ENCODE data around the gene RHOA.
"Not testable (repeated sequence)": the region's sequence is repeated elsewhere in the genome, so short reads cannot be mapped to it uniquely, and the experiment has no call there.

Gene RHOA

GRCh38 chr3:49357443-49358216 is 54.1 kb downstream of the RHOA start:
- peak overlapping the region; percentile 70 for H2BK5ac ChIP-seq (ENCODE audit: low read depth, low read length, poor library complexity)
- H4K8ac ChIP-seq (ENCODE audit: low read depth, low read length), result peak overlapping the region; percentile 51
- peak overlapping the region; percentile 90 for H3K4ac ChIP-seq (ENCODE audit: low read depth, low read length)
- peak overlapping the region; percentile 43 for H3K9ac ChIP-seq (ENCODE audit: low read length)
- DNase-seq, result peak; percentile 79 to 92
- peak overlapping the region; percentile 27 for H2AK5ac ChIP-seq (ENCODE audit: low read length)
- not testable (repeated sequence) for H3K79me2 ChIP-seq (ENCODE audit: control insufficient read depth, insufficient read depth, low read length, poor library complexity); H3K23ac ChIP-seq (ENCODE audit: low read length); H3K27me3 ChIP-seq (ENCODE audit: insufficient read depth, low read length); H2BK12ac ChIP-seq (ENCODE audit: low read length); H3K9me3 ChIP-seq (ENCODE audit: insufficient read depth, low read depth, low read length)
- WGBS (ENCODE audit: extremely low coverage, insufficient coverage, insufficient read length), result no CpG with 5 or more reads among the region's 63 CpGs
- H3K36me3 ChIP-seq (ENCODE audit: control insufficient read depth in 1 of 2, insufficient read depth in 2 of 2, low read length in 2 of 2), result peaks cover 38 to 40% of the 10 kb centered on the region in 2 experiments
- H3K18ac ChIP-seq (ENCODE audit: low read length), result peak overlapping the region; percentile 63
- H2AFZ ChIP-seq (ENCODE audit: insufficient read depth, low read length, poor library complexity), result peak overlapping the region; percentile 26
- peak overlapping the region; percentile 58 for H3K4me2 ChIP-seq (ENCODE audit: low read length)
- peak overlapping the region; percentile 73 for H3K4me3 ChIP-seq (ENCODE audit: low read depth, low read length)
- H4K12ac ChIP-seq (ENCODE audit: low read depth, low read length), result peak overlapping the region; percentile 49
- H3K14ac ChIP-seq (ENCODE audit: low read length), result peak overlapping the region; percentile 82
- H3K4me1 ChIP-seq (ENCODE audit: control insufficient read depth in 1 of 2, insufficient read depth in 2 of 2, low read length in 2 of 2), result peaks cover 8 to 10% of the 10 kb centered on the region in 2 experiments
- peak overlapping the region; percentile 71 for H4K91ac ChIP-seq (ENCODE audit: low read depth, low read length)
- peak overlapping the region; percentile 55 for H3K27ac ChIP-seq (ENCODE audit: low read depth, low read length)
- peak overlapping the region; percentile 48 for H2BK120ac ChIP-seq (ENCODE audit: insufficient read depth, low read length, poor library complexity)
- H3K79me1 ChIP-seq (ENCODE audit: low read length), result peaks cover 13% of the 10 kb centered on the region

- not testable (repeated sequence) for H3K9me3 ChIP-seq (ENCODE audit: insufficient read depth, low read depth, low read length); H3K18ac ChIP-seq (ENCODE audit: low read length); H3K27ac ChIP-seq (ENCODE audit: low read depth, low read length); H3K4me3 ChIP-seq (ENCODE audit: low read depth, low read length); H2BK5ac ChIP-seq (ENCODE audit: low read depth, low read length, poor library complexity); H3K9ac ChIP-seq (ENCODE audit: low read length); H4K91ac ChIP-seq (ENCODE audit: low read depth, low read length); H3K79me2 ChIP-seq (ENCODE audit: control insufficient read depth, insufficient read depth, low read length, poor library complexity); H3K27me3 ChIP-seq (ENCODE audit: insufficient read depth, low read length); H3K23ac ChIP-seq (ENCODE audit: low read length); H4K12ac ChIP-seq (ENCODE audit: low read depth, low read length); H2BK120ac ChIP-seq (ENCODE audit: insufficient read depth, low read length, poor library complexity); H2BK12ac ChIP-seq (ENCODE audit: low read length); H4K8ac ChIP-seq (ENCODE audit: low read depth, low read length); H3K14ac ChIP-seq (ENCODE audit: low read length); H2AK5ac ChIP-seq (ENCODE audit: low read length); DNase-seq; H2AFZ ChIP-seq (ENCODE audit: insufficient read depth, low read length, poor library complexity)
- Histone ChIP-seq H3K79me1 (ENCODE audit: low read length) (peaks cover 13% of the 10 kb centered on the region), H3K4ac (ENCODE audit: low read depth, low read length) (peak overlapping the region; percentile 72), H3K4me2 (ENCODE audit: low read length) (peak overlapping the region; percentile 58), H3K36me3 (ENCODE audit: control insufficient read depth in 1 of 2, insufficient read depth in 2 of 2, low read length in 2 of 2) (peaks cover 34 to 37% of the 10 kb centered on the region in 2 experiments), H3K4me1 (ENCODE audit: control insufficient read depth in 1 of 2, insufficient read depth in 2 of 2, low read length in 2 of 2) (peaks cover 8 to 10% of the 10 kb centered on the region in 2 experiments)
- WGBS (ENCODE audit: extremely low coverage, insufficient coverage, insufficient read length), result no CpG with 5 or more reads among the region's 10 CpGs
These were observed 54.7 kb downstream of the RHOA start for GRCh38 chr3:49357095-49357442.

GRCh38 chr3:49352890-49353421 is 58.8 kb downstream of the RHOA start:
- no peak overlapping the region for H3K9ac ChIP-seq (ENCODE audit: low read length)
- peaks cover 10 to 13% of the 10 kb centered on the region in 2 experiments for H3K36me3 ChIP-seq (ENCODE audit: control insufficient read depth in 1 of 2, insufficient read depth in 2 of 2, low read length in 2 of 2)
- no peak overlapping the region for H4K12ac ChIP-seq (ENCODE audit: low read depth, low read length)
- H2BK120ac ChIP-seq (ENCODE audit: insufficient read depth, low read length, poor library complexity), result no peak overlapping the region
- H2AFZ ChIP-seq (ENCODE audit: insufficient read depth, low read length, poor library complexity), result no peak overlapping the region
- peaks cover 4% of the 10 kb centered on the region for H3K79me2 ChIP-seq (ENCODE audit: control insufficient read depth, insufficient read depth, low read length, poor library complexity)
- no peak for DNase-seq
- H3K79me1 ChIP-seq (ENCODE audit: low read length), result peaks cover 4% of the 10 kb centered on the region
- no peaks in the 10 kb centered on the region for H3K27me3 ChIP-seq (ENCODE audit: insufficient read depth, low read length)
- peaks cover 0 to 7% of the 10 kb centered on the region in 2 experiments for H3K4me1 ChIP-seq (ENCODE audit: control insufficient read depth in 1 of 2, insufficient read depth in 2 of 2, low read length in 2 of 2)
- no peak overlapping the region for H2BK12ac ChIP-seq (ENCODE audit: low read length)
- H2AK5ac ChIP-seq (ENCODE audit: low read length), result no peak overlapping the region
- no peak overlapping the region for H4K91ac ChIP-seq (ENCODE audit: low read depth, low read length)
- no peak overlapping the region for H3K18ac ChIP-seq (ENCODE audit: low read length)
- peaks cover 2% of the 10 kb centered on the region for H3K9me3 ChIP-seq (ENCODE audit: insufficient read depth, low read depth, low read length)
- no peak overlapping the region for H3K4me2 ChIP-seq (ENCODE audit: low read length)
- no peak overlapping the region for H3K4ac ChIP-seq (ENCODE audit: low read depth, low read length)
- H3K14ac ChIP-seq (ENCODE audit: low read length), result no peak overlapping the region
- H4K8ac ChIP-seq (ENCODE audit: low read depth, low read length), result no peak overlapping the region
- H3K4me3 ChIP-seq (ENCODE audit: low read depth, low read length), result no peak overlapping the region
- no peak overlapping the region for H3K23ac ChIP-seq (ENCODE audit: low read length)
- no peak overlapping the region for H3K27ac ChIP-seq (ENCODE audit: low read depth, low read length)
- WGBS (ENCODE audit: extremely low coverage, insufficient coverage, insufficient read length), result no CpG with 5 or more reads among the region's 5 CpGs
- no peak overlapping the region for H2BK5ac ChIP-seq (ENCODE audit: low read depth, low read length, poor library complexity)

GRCh38 chr3:49352281-49352680 is 59.5 kb downstream of the RHOA start:
- Histone ChIP-seq H3K4me3 (ENCODE audit: low read depth, low read length) (no peak overlapping the region), H2AFZ (ENCODE audit: insufficient read depth, low read length, poor library complexity) (no peak overlapping the region), H3K79me1 (ENCODE audit: low read length) (no peaks in the 10 kb centered on the region), H2BK12ac (ENCODE audit: low read length) (no peak overlapping the region), H3K4me2 (ENCODE audit: low read length) (no peak overlapping the region), H3K27ac (ENCODE audit: low read depth, low read length) (no peak overlapping the region), H4K12ac (ENCODE audit: low read depth, low read length) (no peak overlapping the region), H4K91ac (ENCODE audit: low read depth, low read length) (no peak overlapping the region), H4K8ac (ENCODE audit: low read depth, low read length) (no peak overlapping the region), H3K9me3 (ENCODE audit: insufficient read depth, low read depth, low read length) (peaks cover 2% of the 10 kb centered on the region), H3K23ac (ENCODE audit: low read length) (no peak overlapping the region), H2BK120ac (ENCODE audit: insufficient read depth, low read length, poor library complexity) (no peak overlapping the region), H3K14ac (ENCODE audit: low read length) (no peak overlapping the region), H3K79me2 (ENCODE audit: control insufficient read depth, insufficient read depth, low read length, poor library complexity) (no peaks in the 10 kb centered on the region), H3K27me3 (ENCODE audit: insufficient read depth, low read length) (no peaks in the 10 kb centered on the region), H2AK5ac (ENCODE audit: low read length) (no peak overlapping the region), H3K4ac (ENCODE audit: low read depth, low read length) (no peak overlapping the region), H2BK5ac (ENCODE audit: low read depth, low read length, poor library complexity) (no peak overlapping the region), H3K36me3 (ENCODE audit: control insufficient read depth in 1 of 2, insufficient read depth in 2 of 2, low read length in 2 of 2) (peaks cover 9 to 11% of the 10 kb centered on the region in 2 experiments), H3K4me1 (ENCODE audit: control insufficient read depth in 1 of 2, insufficient read depth in 2 of 2, low read length in 2 of 2) (peaks cover 0 to 4% of the 10 kb centered on the region in 2 experiments), H3K18ac (ENCODE audit: low read length) (no peak overlapping the region), H3K9ac (ENCODE audit: low read length) (no peak overlapping the region)
- DNase-seq, result peak in 1 of 2 donors; percentile 21
- no CpG with 5 or more reads among the region's 2 CpGs for WGBS (ENCODE audit: extremely low coverage, insufficient coverage, insufficient read length)
